Transverse colon (tissue), 4 donors: Measurements from ENCODE around the gene HMHB1. TPM values are rescaled to one million over a fixed set of nuclear protein-coding genes. Genes with fewer than 3 reads are reported as not detected.

Experiments
- DNase-seq: peaks from one replicate; pipeline ENCODE4 v3.0.0-alpha.2; 2019
- H3K27ac ChIP-seq, 4 donors: fragments of 200-600 bp; sonication (generic); 2 replicates each; pipeline ENCODE4 v1.5.1; 2016 to 2018; ENCODE audit warnings: inconsistent platforms in 4 of 4
- H3K27me3 ChIP-seq: fragments of 200-600 bp; sonication (generic); 2 replicates; pipeline ENCODE4 v1.5.1; 2017; ENCODE audit warnings: inconsistent platforms
- H3K36me3 ChIP-seq, 4 donors: fragments of 200-600 bp; sonication (generic); 2 replicates each; pipeline ENCODE4 v1.5.1; 2017 to 2019; ENCODE audit warnings: inconsistent platforms in 4 of 4
- H3K4me1 ChIP-seq, 4 donors: fragments of 200-600 bp; sonication (generic); 2 replicates each; pipeline ENCODE4 v1.5.1; 2017 to 2020; ENCODE audit warnings: inconsistent platforms in 4 of 4
- H3K4me3 ChIP-seq, 4 donors: fragments of 200-600 bp; sonication (generic); 1 replicate in 1 of 4; 2 replicates in 3 of 4; pipeline versions ENCODE4 v1.5.1 to v1.6.1; 2017 to 2019; ENCODE audit warnings: inconsistent platforms in 4 of 4
- H3K9me3 ChIP-seq, 2 donors: fragments of 200-600 bp; sonication (generic); 2 replicates each; pipeline ENCODE4 v1.5.1; 2017 to 2019; ENCODE audit warnings: inconsistent platforms in 2 of 2
- EP300 ChIP-seq: sonication (generic); formaldehyde crosslinking; IDR thresholded peaks from one replicate; pipeline ENCODE4 v1.6.1; 2017; ENCODE audit warnings: antibody characterized with exemption, low read depth
- POLR2A ChIP-seq: fragments of 450-650 bp; IDR thresholded peaks from one replicate; pipeline ENCODE4 v1.6.1; 2016; ENCODE audit warnings: antibody characterized with exemption, mild to moderate bottlenecking, moderate library complexity
- POLR2AphosphoS5 ChIP-seq, 3 donors: sonication (generic); formaldehyde crosslinking; IDR thresholded peaks; one replicate each; pipeline ENCODE4 v1.6.1; 2016; ENCODE audit warnings: antibody characterized with exemption in 3 of 3
- WGBS, 2 donors: methylation state at CpG; one replicate each; pipeline ENCODE4 v1.1.5; 2018; ENCODE audit warnings: low coverage in 1 of 2; 5-methylcytosine and 5-hydroxymethylcytosine counted together
- in situ Hi-C, 4 donors: fragments of 200-750 bp; cut with MboI; loops; one replicate each; pipeline versions ENCODE4 v1.15.0 to v1.15.1; 2017; ENCODE audit warnings: low sequenced_read_pairs in 3 of 4, low pct_ligation_motif_present in 1 of 4, low pct_unique_long_range_greater_than_20kb in 1 of 4
- intact Hi-C: fragments of 100-400 bp; cut with DNase I; formaldehyde crosslinking; loops from one replicate; pipeline ENCODE4 v1.15.1; 2023; ENCODE audit warnings: low total_unique reads
- total RNA-seq, 4 donors: library from RNA; depleted of rRNA; stranded (reverse); fragments of >200 nt; gene quantifications; one replicate each; pipeline ENCODE4 v1.1.0, GENCODE V29; 2016
- TF ChIP-seq, protein P1 (sequence below), 5 experiments: fragments of 200-600 bp in 3 of 5; fragments of 450-650 bp in 2 of 5; sonication (generic) in 3 of 5; IDR thresholded peaks; 1 replicate in 2 of 5; 2 replicates in 3 of 5; pipeline ENCODE4 v1.5.1; 2016 to 2017; ENCODE audit warnings: antibody characterized with exemption in 5 of 5, inconsistent platforms in 3 of 5, mild to moderate bottlenecking in 2 of 5, moderate library complexity in 1 of 5

Gene HMHB1
- total RNA-seq, 4 donors from 2014 or later = not detected

GRCh38 chr5:143770450-143770849 lies 41.5 kb upstream of the HMHB1 start:
- in situ Hi-C loops (no loop called here), intact Hi-C loops (no loop called here)
- no peaks in the 10 kb centered on the region for H3K9me3 ChIP-seq
- H3K4me3 ChIP-seq = no peak overlapping the region
- H3K4me1 ChIP-seq = no peaks in the 10 kb centered on the region
- H3K27me3 ChIP-seq = no peaks in the 10 kb centered on the region
- DNase-seq = no peak
- 84 to 94% methylated on average over 3 of the region's 3 CpGs for WGBS, 2 donors
- TF ChIP-seq EP300 (no peak), POLR2AphosphoS5 (IDR thresholded peaks at IDR 0.05) (no peak), POLR2A (no peak)
- TF ChIP-seq, protein P1, sequence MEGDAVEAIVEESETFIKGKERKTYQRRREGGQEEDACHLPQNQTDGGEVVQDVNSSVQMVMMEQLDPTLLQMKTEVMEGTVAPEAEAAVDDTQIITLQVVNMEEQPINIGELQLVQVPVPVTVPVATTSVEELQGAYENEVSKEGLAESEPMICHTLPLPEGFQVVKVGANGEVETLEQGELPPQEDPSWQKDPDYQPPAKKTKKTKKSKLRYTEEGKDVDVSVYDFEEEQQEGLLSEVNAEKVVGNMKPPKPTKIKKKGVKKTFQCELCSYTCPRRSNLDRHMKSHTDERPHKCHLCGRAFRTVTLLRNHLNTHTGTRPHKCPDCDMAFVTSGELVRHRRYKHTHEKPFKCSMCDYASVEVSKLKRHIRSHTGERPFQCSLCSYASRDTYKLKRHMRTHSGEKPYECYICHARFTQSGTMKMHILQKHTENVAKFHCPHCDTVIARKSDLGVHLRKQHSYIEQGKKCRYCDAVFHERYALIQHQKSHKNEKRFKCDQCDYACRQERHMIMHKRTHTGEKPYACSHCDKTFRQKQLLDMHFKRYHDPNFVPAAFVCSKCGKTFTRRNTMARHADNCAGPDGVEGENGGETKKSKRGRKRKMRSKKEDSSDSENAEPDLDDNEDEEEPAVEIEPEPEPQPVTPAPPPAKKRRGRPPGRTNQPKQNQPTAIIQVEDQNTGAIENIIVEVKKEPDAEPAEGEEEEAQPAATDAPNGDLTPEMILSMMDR (IDR thresholded peaks at IDR 0.05) = no peak
- no peaks in the 10 kb centered on the region for H3K36me3 ChIP-seq
- no peak overlapping the region for H3K27ac ChIP-seq

- 18 to 56% methylated on average over 3 to 4 of the region's 4 CpGs for WGBS, 2 donors
- no peaks in the 10 kb centered on the region for H3K36me3 ChIP-seq
- H3K27ac ChIP-seq = no peak overlapping the region
- no peak for TF ChIP-seq POLR2AphosphoS5 (IDR thresholded peaks at IDR 0.05)
- TF ChIP-seq, protein P1 (IDR thresholded peaks at IDR 0.05) = no peak
- no peak for TF ChIP-seq POLR2A
- no peak for TF ChIP-seq EP300
- in situ Hi-C loops = no loop called here
- H3K9me3 ChIP-seq = no peaks in the 10 kb centered on the region
- intact Hi-C loops = no loop called here
- H3K4me3 ChIP-seq = no peak overlapping the region
- DNase-seq = no peak
- H3K27me3 ChIP-seq = no peaks in the 10 kb centered on the region
- no peaks in the 10 kb centered on the region for H3K4me1 ChIP-seq
Measured at GRCh38 chr5:143771189-143771588, 40.8 kb upstream of the HMHB1 start.

DNA sequence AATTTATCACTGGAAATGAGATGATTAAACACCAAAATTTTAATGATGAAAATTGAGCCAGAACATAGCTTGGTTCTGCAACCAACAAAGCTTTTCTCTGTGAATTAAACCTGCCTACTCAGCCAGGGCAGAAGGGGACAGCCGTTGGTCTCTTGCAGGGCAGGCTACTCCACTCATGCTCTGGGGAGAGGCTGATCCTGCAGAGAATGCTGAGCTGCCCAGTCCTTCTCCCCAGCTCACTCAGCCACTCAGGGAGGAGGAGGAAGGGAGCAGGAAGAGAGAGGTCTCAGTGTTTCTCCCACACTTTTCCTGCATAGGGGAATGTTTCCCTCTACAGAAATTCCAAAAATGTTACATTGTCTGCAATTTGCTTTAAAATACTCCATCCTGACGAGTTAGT lies 40.4 kb upstream of the HMHB1 start:
- TF ChIP-seq POLR2A = no peak
- no peak for TF ChIP-seq EP300
- TF ChIP-seq, protein P1 (IDR thresholded peaks at IDR 0.05) = no peak
- no peak for TF ChIP-seq POLR2AphosphoS5 (IDR thresholded peaks at IDR 0.05)
- in situ Hi-C loops = no loop called here

DNA sequence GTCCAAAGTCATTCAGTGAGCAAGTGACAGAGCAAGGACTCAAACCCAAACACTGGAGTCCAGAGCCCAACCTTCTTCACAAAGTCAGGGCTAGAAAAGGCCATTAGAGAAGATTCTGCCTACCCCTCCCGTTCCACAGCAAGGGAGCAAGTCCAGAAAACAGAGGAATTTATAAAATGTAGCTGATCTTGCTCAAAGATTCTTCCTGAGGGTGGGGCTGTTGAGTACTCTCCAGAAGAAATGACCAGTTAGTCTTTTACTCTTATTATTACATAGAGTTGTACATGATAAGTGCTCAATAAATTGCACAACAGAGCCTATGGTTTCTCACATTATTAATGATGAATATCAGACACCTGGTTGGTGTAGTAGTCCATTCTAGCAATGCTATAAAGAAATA lies 39.3 kb upstream of the HMHB1 start:
- no peak for TF ChIP-seq POLR2A
- TF ChIP-seq, protein P1 (IDR thresholded peaks at IDR 0.05) = no peak
- TF ChIP-seq POLR2AphosphoS5 (IDR thresholded peaks at IDR 0.05) = no peak
- TF ChIP-seq EP300 = no peak
- Histone ChIP-seq H3K4me1 (no peaks in the 10 kb centered on the region), H3K4me3 (no peak overlapping the region), H3K27ac (no peak overlapping the region), H3K27me3 (no peaks in the 10 kb centered on the region), H3K36me3 (no peaks in the 10 kb centered on the region), H3K9me3 (no peaks in the 10 kb centered on the region)
- intact Hi-C loops (no loop called here), in situ Hi-C loops (no loop called here)
- DNase-seq = no peak
- WGBS, 2 donors = 55 to 60% methylated on average over 1 of the region's 1 CpG

More for the DNA sequence above, 40.4 kb upstream of the HMHB1 start:
- Histone ChIP-seq H3K36me3 (no peaks in the 10 kb centered on the region), H3K27me3 (no peaks in the 10 kb centered on the region), H3K9me3 (no peaks in the 10 kb centered on the region), H3K4me1 (no peaks in the 10 kb centered on the region), H3K4me3 (no peak overlapping the region), H3K27ac (no peak overlapping the region)
- no peak for DNase-seq
- 50 to 63% methylated on average over 1 to 2 of the region's 2 CpGs for WGBS, 2 donors
- intact Hi-C loops = no loop called here
